ENCODE data around the gene FAM200C.

Gene FAM200C

DNA sequence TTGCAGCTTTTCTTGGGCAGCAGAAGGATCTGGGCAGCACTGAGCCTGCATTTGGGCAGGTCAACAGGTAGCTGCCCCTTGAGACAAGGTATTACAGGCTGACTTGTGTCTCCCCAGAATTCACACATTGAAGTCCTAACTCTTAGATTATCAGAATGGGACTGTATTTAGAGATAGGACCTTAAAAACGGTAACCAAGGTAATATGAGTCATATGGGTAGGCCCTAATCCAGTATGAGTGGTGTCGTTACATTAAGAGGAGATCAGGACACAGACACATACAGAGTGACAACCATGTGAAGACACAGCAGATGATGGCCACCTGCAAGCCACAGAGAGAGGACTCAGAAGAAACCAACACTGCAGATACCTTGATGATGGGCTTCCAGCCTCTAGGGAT, 32.6 kb downstream of the FAM200C start:
- no peak for DNase-seq (ENCODE audit: low read depth in 3 of 3)

DNA sequence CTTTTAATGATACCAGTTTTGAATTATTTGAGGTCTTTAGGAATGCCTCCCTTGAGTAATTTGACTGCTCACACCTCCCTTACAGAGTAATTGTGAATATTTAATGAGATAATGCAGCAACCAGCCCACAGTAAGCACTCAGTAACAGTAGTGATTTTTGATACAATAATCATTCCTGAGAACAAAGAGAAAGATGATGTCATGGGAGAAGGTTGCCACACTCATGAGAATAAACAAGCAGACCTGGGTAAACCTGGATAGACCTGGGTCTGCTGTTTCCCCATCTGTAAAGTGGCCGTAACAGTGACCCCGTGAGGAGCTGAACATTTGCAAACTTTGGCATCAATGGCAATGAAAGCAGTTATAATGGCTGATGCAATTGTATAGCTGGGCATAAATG, 33.6 kb downstream of the FAM200C start:
- DNase-seq (ENCODE audit: low read depth in 3 of 3), result no peak

GRCh38 chr5:160363660-160364395, 36.0 kb downstream of the FAM200C start:
- no peak for DNase-seq (ENCODE audit: low read depth in 3 of 3)

- no peak for DNase-seq (ENCODE audit: low read depth in 3 of 3)
Observed at GRCh38 chr5:160363211-160363610, 36.6 kb downstream of the FAM200C start.

- DNase-seq (ENCODE audit: low read depth in 3 of 3), result no peak
Observed at GRCh38 chr5:160361624-160362228, 38.1 kb downstream of the FAM200C start.

DNA sequence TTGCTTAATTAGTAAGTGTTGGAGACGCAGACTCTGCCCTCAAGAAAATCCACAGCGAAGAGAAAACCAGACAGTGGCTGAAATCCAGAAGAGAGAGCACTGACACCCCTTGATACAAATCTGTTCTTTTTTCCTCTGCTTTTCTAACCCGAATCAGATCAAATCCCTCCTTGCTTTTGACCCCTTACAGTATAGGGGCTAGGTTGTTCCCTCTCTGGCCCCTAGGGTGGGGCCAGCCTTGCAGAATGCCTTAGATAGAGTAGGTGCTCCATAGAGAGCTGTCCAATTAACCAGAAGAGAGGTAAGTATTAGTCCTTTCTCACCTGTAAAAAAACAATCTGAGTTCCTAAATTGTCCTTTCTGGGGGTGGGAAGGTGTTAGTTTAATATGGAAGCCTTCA, 39.5 kb downstream of the FAM200C start:
- no peak for DNase-seq (ENCODE audit: low read depth in 3 of 3)

DNA sequence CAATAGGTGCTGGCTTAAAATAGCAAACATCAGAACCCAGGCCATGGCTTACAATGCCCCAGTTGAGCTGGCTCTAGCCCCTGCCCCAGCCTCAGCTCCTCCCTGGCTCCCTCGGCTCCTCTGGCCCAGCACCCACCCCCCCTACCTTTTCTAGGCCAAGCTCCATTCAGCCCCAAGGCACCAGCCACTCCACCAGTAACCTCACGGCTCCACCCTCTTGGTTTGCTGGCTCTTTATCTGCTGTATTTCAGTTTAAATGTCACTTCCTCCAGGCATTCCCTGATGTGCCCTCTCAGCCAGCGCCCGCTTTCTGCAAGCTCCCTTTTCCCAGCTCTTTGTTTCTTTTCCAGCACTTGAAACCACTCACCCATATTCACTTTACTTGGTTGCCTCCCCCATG, 40.0 kb downstream of the FAM200C start:
- no peak for DNase-seq (ENCODE audit: low read depth in 3 of 3)

DNA sequence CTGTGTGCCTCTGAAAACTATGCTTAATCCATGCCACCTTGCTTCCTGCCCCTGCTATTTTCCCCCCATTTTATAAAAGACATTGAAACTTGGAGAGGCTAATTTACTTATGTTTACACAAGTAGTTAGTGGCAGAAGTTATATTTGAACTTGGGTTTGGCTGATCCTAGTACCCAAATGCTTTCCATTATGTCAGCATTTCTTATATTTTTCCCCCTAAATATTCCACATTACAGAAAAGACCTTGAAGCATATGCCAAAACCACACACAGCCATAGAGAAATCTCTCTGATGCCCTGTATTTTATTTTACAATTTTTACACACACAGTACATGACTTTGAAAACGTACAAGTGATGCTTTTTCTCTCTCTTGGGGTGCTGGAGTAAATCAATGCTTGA, 40.6 kb downstream of the FAM200C start:
- no peak for DNase-seq (ENCODE audit: low read depth in 3 of 3)

GRCh38 chr5:160357861-160358411, 41.9 kb downstream of the FAM200C start:
- DNase-seq (ENCODE audit: low read depth in 3 of 3), result no peak

DNA sequence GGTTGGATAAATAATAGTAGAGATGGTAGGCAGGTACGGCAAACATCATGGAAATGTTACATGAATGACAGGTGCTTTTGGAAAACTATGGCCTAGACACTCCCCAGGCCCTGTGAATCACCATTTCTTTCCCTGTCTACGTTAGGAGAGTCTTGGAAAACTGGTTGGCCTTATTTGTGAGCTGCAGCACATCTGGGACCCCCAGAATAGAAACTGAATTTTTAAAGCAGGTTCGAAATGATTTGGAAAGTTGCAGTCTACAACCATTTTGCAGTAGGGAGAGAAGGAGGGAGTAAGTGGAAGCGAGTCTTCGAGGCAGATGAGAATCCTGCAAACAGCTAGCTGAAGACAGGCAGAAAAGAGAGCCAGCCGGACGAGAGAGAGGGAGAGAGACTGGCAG, 42.5 kb downstream of the FAM200C start:
- DNase-seq (ENCODE audit: low read depth in 3 of 3), result no peak

- DNase-seq (ENCODE audit: low read depth in 3 of 3), result no peak
Observed at GRCh38 chr5:160356550-160357347, 43.1 kb downstream of the FAM200C start.

DNA sequence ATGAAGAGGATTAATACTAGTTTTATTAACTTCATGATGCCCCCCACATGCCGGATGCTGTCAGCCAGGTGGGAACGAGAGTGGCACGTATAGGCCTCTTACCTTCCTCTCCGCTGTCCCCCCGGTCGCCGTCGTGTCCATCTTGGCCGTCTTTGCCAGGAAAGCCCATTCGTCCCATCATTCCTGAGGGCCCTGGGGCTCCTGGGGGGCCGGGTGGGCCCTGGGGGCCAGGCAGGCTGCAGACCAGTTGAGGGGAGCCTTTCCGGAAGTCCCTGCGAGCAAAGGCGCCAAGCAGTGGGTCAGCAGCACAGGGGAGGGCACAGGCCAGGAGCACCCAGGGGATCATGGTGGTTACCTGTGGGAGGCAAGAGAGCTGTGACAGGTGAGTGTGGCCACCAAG, 45.2 kb downstream of the FAM200C start:
- no peak for DNase-seq (ENCODE audit: low read depth in 3 of 3)

DNA sequence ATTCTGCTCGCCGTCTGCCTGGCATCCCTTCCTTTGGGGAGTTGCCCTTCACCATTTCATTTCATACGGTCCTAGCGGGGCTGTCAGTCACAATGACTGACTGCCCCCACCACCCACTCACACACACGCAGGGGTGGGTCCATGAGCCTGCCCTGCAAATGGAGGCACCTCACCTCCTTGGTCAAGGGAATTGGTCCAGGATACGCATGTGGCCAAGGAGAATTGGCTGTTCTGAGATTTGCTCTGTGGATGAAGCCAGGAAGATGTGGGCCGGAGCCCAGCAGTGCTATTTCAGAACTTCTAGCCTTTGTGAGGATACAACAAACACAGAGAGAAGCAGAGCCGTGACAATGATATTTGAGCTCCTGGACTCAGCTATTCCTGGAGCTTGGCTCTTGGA, 46.5 kb downstream of the FAM200C start:
- no peak for DNase-seq (ENCODE audit: low read depth in 3 of 3)

DNA sequence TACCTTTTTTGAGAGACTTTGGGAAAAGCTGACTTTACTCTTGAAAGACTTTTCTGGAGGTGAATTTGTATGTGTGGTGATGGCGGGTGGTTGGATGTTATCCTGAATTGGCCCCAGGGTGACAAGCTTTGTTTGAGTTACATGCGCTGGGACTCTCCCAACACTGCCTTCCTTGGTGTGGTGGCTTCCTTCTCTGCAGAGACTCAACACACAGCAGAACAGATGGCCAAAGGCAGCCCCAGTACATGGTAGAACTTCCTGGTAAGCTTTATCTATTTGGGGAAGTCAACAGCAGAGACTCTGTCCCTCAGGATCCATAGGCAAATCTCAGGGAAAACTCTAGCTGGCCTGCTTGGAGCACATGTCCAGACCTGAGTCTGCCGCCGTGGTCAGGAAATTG, 47.5 kb downstream of the FAM200C start:
- DNase-seq (ENCODE audit: low read depth in 3 of 3), result no peak

GRCh38 chr5:160349935-160350303, 49.9 kb downstream of the FAM200C start:
- DNase-seq (ENCODE audit: low read depth in 3 of 3), result no peak

DNA sequence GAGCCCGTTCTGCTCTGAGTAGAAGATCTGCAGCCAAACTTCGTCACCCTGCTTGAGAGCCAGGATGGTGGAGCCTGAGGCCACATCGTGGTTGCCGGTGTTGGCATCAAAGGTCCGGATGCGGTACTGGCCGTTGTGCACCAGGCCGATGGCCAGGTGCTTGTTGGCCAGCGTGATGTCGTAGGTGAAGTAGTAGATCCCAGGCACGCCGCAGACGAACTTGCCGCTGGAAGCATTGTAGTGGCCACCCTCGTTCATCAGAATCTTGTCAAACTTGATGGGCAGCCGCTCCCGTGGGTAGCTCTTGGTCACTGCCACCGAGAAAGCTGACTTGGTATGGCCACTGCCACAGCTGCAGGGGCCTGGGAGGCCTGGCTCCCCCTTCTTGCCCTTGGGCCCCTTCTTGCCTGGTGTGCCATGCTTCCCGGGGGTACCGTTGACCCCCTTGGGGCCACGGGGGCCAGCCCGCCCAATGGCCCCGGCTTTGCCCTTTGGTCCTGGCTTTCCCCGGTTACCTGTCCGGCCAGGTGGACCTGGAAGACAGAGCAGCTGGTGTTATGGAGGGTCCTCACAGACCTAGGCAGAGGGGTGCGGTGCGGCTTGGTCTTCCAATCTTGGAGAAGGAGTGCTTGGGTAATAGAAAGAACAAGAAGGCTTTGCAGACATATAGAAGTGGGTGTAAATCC, 50.5 kb downstream of the FAM200C start:
- no peak for DNase-seq (ENCODE audit: low read depth in 3 of 3)

GRCh38 chr5:160348080-160348479, 51.8 kb downstream of the FAM200C start:
- no peak for DNase-seq (ENCODE audit: low read depth in 3 of 3)

DNA sequence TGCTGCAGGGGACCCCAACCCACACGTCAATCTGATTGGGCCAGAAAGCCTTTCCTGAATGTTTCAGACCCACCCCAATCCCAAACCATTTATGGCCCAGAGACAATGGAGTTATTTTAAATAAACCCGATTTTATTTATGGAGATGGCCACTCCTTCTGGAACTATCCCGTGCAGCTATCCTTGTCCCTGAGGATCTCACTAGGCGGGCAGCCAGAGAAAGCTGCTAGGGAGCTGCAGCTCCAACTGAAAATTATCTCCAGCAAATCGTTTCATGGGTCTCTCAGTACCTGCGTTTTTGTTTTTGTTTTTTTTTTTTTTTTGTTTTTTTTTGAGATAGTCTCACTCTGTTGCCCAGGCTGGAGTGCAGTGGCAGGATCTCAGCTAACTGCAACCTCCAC, 52.4 kb downstream of the FAM200C start:
- no peak for DNase-seq (ENCODE audit: low read depth in 3 of 3)
